Measurements from ENCODE around the gene TACC2. TPM values are rescaled to one million over a fixed set of nuclear protein-coding genes. Genes with fewer than 3 reads are reported as not detected.

The TACC2 gene
- total RNA-seq, 1 donor from 2014 or later, result 37.6 TPM

GRCh38 chr10:122227754-122228153 lies 238.8 kb downstream of the TACC2 start:
- no peak overlapping the region for H3K27ac ChIP-seq (ENCODE audit: low read depth, low read length)
- no peaks in the 10 kb centered on the region for H3K9me3 ChIP-seq (ENCODE audit: control insufficient read depth in 3 of 3, low read length in 3 of 3)
- peaks cover 15 to 31% (median 16%) of the 10 kb centered on the region in 3 donors for H3K4me1 ChIP-seq (ENCODE audit: control insufficient read depth in 3 of 3, insufficient read depth in 3 of 3, low read length in 3 of 3)
- H3K36me3 ChIP-seq (ENCODE audit: control insufficient read depth in 3 of 3, insufficient read depth in 3 of 3, low read length in 3 of 3), result peaks cover 68 to 72% (median 70%) of the 10 kb centered on the region in 3 donors
- H3K4me3 ChIP-seq (ENCODE audit: low read length in 3 of 3), result no peak overlapping the region
- H3K27me3 ChIP-seq (ENCODE audit: control insufficient read depth in 3 of 3, insufficient read depth in 3 of 3, low read length in 3 of 3), result no peaks in the 10 kb centered on the region
- no peak overlapping the region for H3K9ac ChIP-seq (ENCODE audit: low read depth in 1 of 3, low read length in 3 of 3)

GRCh38 chr10:122229666-122230065 lies 240.7 kb downstream of the TACC2 start:
- Histone ChIP-seq H3K27ac (ENCODE audit: low read depth, low read length) (no peak overlapping the region), H3K4me1 (ENCODE audit: control insufficient read depth in 3 of 3, insufficient read depth in 3 of 3, low read length in 3 of 3) (peaks cover 21 to 35% (median 26%) of the 10 kb centered on the region in 3 donors), H3K9ac (ENCODE audit: low read depth in 1 of 3, low read length in 3 of 3) (no peak overlapping the region)

GRCh38 chr10:122230222-122230621 lies 241.3 kb downstream of the TACC2 start:
- peaks cover 61% of the 10 kb centered on the region in 3 donors for H3K36me3 ChIP-seq (ENCODE audit: control insufficient read depth in 3 of 3, insufficient read depth in 3 of 3, low read length in 3 of 3)
- H3K4me1 ChIP-seq (ENCODE audit: control insufficient read depth in 3 of 3, insufficient read depth in 3 of 3, low read length in 3 of 3), result peaks cover 21 to 37% (median 26%) of the 10 kb centered on the region in 3 donors
- no peaks in the 10 kb centered on the region for H3K9me3 ChIP-seq (ENCODE audit: control insufficient read depth in 3 of 3, low read length in 3 of 3)
- no peaks in the 10 kb centered on the region for H3K27me3 ChIP-seq (ENCODE audit: control insufficient read depth in 3 of 3, insufficient read depth in 3 of 3, low read length in 3 of 3)
- H3K27ac ChIP-seq (ENCODE audit: low read depth, low read length), result no peak overlapping the region
- no peak overlapping the region for H3K9ac ChIP-seq (ENCODE audit: low read depth in 1 of 3, low read length in 3 of 3)
- H3K4me3 ChIP-seq (ENCODE audit: low read length in 3 of 3), result no peak overlapping the region

More at GRCh38 chr10:122229666-122230065, 240.7 kb downstream of the TACC2 start:
- no peaks in the 10 kb centered on the region for H3K27me3 ChIP-seq (ENCODE audit: control insufficient read depth in 3 of 3, insufficient read depth in 3 of 3, low read length in 3 of 3)
- no peak overlapping the region for H3K4me3 ChIP-seq (ENCODE audit: low read length in 3 of 3)
- H3K9me3 ChIP-seq (ENCODE audit: control insufficient read depth in 3 of 3, low read length in 3 of 3), result no peaks in the 10 kb centered on the region
- H3K36me3 ChIP-seq (ENCODE audit: control insufficient read depth in 3 of 3, insufficient read depth in 3 of 3, low read length in 3 of 3), result peaks cover 66% of the 10 kb centered on the region in 3 donors

GRCh38 chr10:122232769-122233168 lies 243.8 kb downstream of the TACC2 start:
- Histone ChIP-seq H3K27ac (ENCODE audit: low read depth, low read length) (no peak overlapping the region), H3K36me3 (ENCODE audit: control insufficient read depth in 3 of 3, insufficient read depth in 3 of 3, low read length in 3 of 3) (peaks cover 57% of the 10 kb centered on the region in 3 donors)

GRCh38 chr10:122233857-122234348 lies 244.9 kb downstream of the TACC2 start:
- Histone ChIP-seq H3K9me3 (ENCODE audit: control insufficient read depth in 3 of 3, low read length in 3 of 3) (no peaks in the 10 kb centered on the region), H3K27ac (ENCODE audit: low read depth, low read length) (peak overlapping the region; percentile 65), H3K36me3 (ENCODE audit: control insufficient read depth in 3 of 3, insufficient read depth in 3 of 3, low read length in 3 of 3) (peaks cover 52 to 57% (median 56%) of the 10 kb centered on the region in 3 donors), H3K9ac (ENCODE audit: low read depth in 1 of 3, low read length in 3 of 3) (peak overlapping the region in 1 of 3 donors; percentile 76), H3K4me1 (ENCODE audit: control insufficient read depth in 3 of 3, insufficient read depth in 3 of 3, low read length in 3 of 3) (peaks cover 21 to 37% (median 26%) of the 10 kb centered on the region in 3 donors), H3K27me3 (ENCODE audit: control insufficient read depth in 3 of 3, insufficient read depth in 3 of 3, low read length in 3 of 3) (no peaks in the 10 kb centered on the region), H3K4me3 (ENCODE audit: low read length in 3 of 3) (peak overlapping the region in 1 of 3 donors; percentile 35)

More at GRCh38 chr10:122232769-122233168, 243.8 kb downstream of the TACC2 start:
- H3K4me3 ChIP-seq (ENCODE audit: low read length in 3 of 3), result no peak overlapping the region
- no peaks in the 10 kb centered on the region for H3K9me3 ChIP-seq (ENCODE audit: control insufficient read depth in 3 of 3, low read length in 3 of 3)
- no peaks in the 10 kb centered on the region for H3K27me3 ChIP-seq (ENCODE audit: control insufficient read depth in 3 of 3, insufficient read depth in 3 of 3, low read length in 3 of 3)
- peak overlapping the region in 1 of 3 donors; percentile 54 for H3K9ac ChIP-seq (ENCODE audit: low read depth in 1 of 3, low read length in 3 of 3)
- H3K4me1 ChIP-seq (ENCODE audit: control insufficient read depth in 3 of 3, insufficient read depth in 3 of 3, low read length in 3 of 3), result peaks cover 21 to 37% (median 26%) of the 10 kb centered on the region in 3 donors

- H3K27ac ChIP-seq (ENCODE audit: low read depth, low read length), result peak overlapping the region; percentile 65
- H3K9me3 ChIP-seq (ENCODE audit: control insufficient read depth in 3 of 3, low read length in 3 of 3), result no peaks in the 10 kb centered on the region
- peak overlapping the region in 1 of 3 donors; percentile 35 for H3K4me3 ChIP-seq (ENCODE audit: low read length in 3 of 3)
- H3K36me3 ChIP-seq (ENCODE audit: control insufficient read depth in 3 of 3, insufficient read depth in 3 of 3, low read length in 3 of 3), result peaks cover 50 to 55% (median 53%) of the 10 kb centered on the region in 3 donors
- H3K9ac ChIP-seq (ENCODE audit: low read depth in 1 of 3, low read length in 3 of 3), result peak overlapping the region in 1 of 3 donors; percentile 72
- H3K27me3 ChIP-seq (ENCODE audit: control insufficient read depth in 3 of 3, insufficient read depth in 3 of 3, low read length in 3 of 3), result no peaks in the 10 kb centered on the region
- peaks cover 21 to 37% (median 26%) of the 10 kb centered on the region in 3 donors for H3K4me1 ChIP-seq (ENCODE audit: control insufficient read depth in 3 of 3, insufficient read depth in 3 of 3, low read length in 3 of 3)
Observed at GRCh38 chr10:122234416-122234815, 245.5 kb downstream of the TACC2 start.

- peaks cover 54 to 58% (median 55%) of the 10 kb centered on the region in 3 donors for H3K36me3 ChIP-seq (ENCODE audit: control insufficient read depth in 3 of 3, insufficient read depth in 3 of 3, low read length in 3 of 3)
- no peak overlapping the region for H3K4me3 ChIP-seq (ENCODE audit: low read length in 3 of 3)
- no peaks in the 10 kb centered on the region for H3K9me3 ChIP-seq (ENCODE audit: control insufficient read depth in 3 of 3, low read length in 3 of 3)
- no peak overlapping the region for H3K9ac ChIP-seq (ENCODE audit: low read depth in 1 of 3, low read length in 3 of 3)
- no peaks in the 10 kb centered on the region for H3K27me3 ChIP-seq (ENCODE audit: control insufficient read depth in 3 of 3, insufficient read depth in 3 of 3, low read length in 3 of 3)
- H3K4me1 ChIP-seq (ENCODE audit: control insufficient read depth in 3 of 3, insufficient read depth in 3 of 3, low read length in 3 of 3), result peaks cover 21 to 30% (median 25%) of the 10 kb centered on the region in 3 donors
- H3K27ac ChIP-seq (ENCODE audit: low read depth, low read length), result no peak overlapping the region
Observed at GRCh38 chr10:122236690-122237306, 247.8 kb downstream of the TACC2 start.

GRCh38 chr10:122237331-122237990 lies 248.5 kb downstream of the TACC2 start:
- Histone ChIP-seq H3K36me3 (ENCODE audit: control insufficient read depth in 3 of 3, insufficient read depth in 3 of 3, low read length in 3 of 3) (peaks cover 59 to 65% (median 60%) of the 10 kb centered on the region in 3 donors), H3K4me1 (ENCODE audit: control insufficient read depth in 3 of 3, insufficient read depth in 3 of 3, low read length in 3 of 3) (peaks cover 17 to 23% (median 18%) of the 10 kb centered on the region in 3 donors), H3K9me3 (ENCODE audit: control insufficient read depth in 3 of 3, low read length in 3 of 3) (no peaks in the 10 kb centered on the region), H3K9ac (ENCODE audit: low read depth in 1 of 3, low read length in 3 of 3) (no peak overlapping the region), H3K4me3 (ENCODE audit: low read length in 3 of 3) (no peak overlapping the region), H3K27ac (ENCODE audit: low read depth, low read length) (no peak overlapping the region), H3K27me3 (ENCODE audit: control insufficient read depth in 3 of 3, insufficient read depth in 3 of 3, low read length in 3 of 3) (no peaks in the 10 kb centered on the region)

GRCh38 chr10:122239578-122240257 lies 250.8 kb downstream of the TACC2 start:
- H3K36me3 ChIP-seq (ENCODE audit: control insufficient read depth in 3 of 3, insufficient read depth in 3 of 3, low read length in 3 of 3), result peaks cover 74 to 82% (median 76%) of the 10 kb centered on the region in 3 donors
- no peak overlapping the region for H3K9ac ChIP-seq (ENCODE audit: low read depth in 1 of 3, low read length in 3 of 3)
- H3K27ac ChIP-seq (ENCODE audit: low read depth, low read length), result no peak overlapping the region

More at GRCh38 chr10:122239578-122240257, 250.8 kb downstream of the TACC2 start:
- Histone ChIP-seq H3K9me3 (ENCODE audit: control insufficient read depth in 3 of 3, low read length in 3 of 3) (no peaks in the 10 kb centered on the region), H3K27me3 (ENCODE audit: control insufficient read depth in 3 of 3, insufficient read depth in 3 of 3, low read length in 3 of 3) (no peaks in the 10 kb centered on the region), H3K4me1 (ENCODE audit: control insufficient read depth in 3 of 3, insufficient read depth in 3 of 3, low read length in 3 of 3) (peaks cover 0 to 7% (median 0%) of the 10 kb centered on the region in 3 donors), H3K4me3 (ENCODE audit: low read length in 3 of 3) (no peak overlapping the region)
